Gastroesophageal sphincter (tissue), 3 donors: ENCODE measurements around the gene IRF2.

Experiments
- CTCF ChIP-seq, 4 experiments: fragments of 200-600 bp in 2 of 4; fragments of 450-650 bp in 2 of 4; sonication (generic) in 1 of 4; IDR thresholded peaks; one replicate each; pipeline ENCODE4 v1.5.1; 2017 to 2019; ENCODE audit warnings: antibody characterized with exemption in 4 of 4, mild to moderate bottlenecking in 2 of 4, moderate library complexity in 2 of 4
- EP300 ChIP-seq: sonication (generic); formaldehyde crosslinking; IDR thresholded peaks from one replicate; pipeline ENCODE4 v1.6.1; 2017; ENCODE audit warnings: antibody characterized with exemption, mild to moderate bottlenecking
- POLR2A ChIP-seq, 2 donors: fragments of 450-650 bp; IDR thresholded peaks; one replicate each; pipeline ENCODE4 v1.6.1; 2017; ENCODE audit warnings: antibody characterized with exemption in 2 of 2, mild to moderate bottlenecking in 2 of 2, moderate library complexity in 1 of 2
- POLR2AphosphoS5 ChIP-seq: sonication (generic); formaldehyde crosslinking; IDR thresholded peaks from one replicate; pipeline ENCODE4 v1.6.1; 2017; ENCODE audit warnings: antibody characterized with exemption

GRCh38 chr4:184434501-184435066 is 39.8 kb downstream of the IRF2 start:
- TF ChIP-seq CTCF (IDR thresholded peaks at IDR 0.05) (no peak), POLR2A (IDR thresholded peaks at IDR 0.05) (no peak), EP300 (no peak), POLR2AphosphoS5 (no peak)
